Measurements from ENCODE around the gene C11orf65.

C11orf65 gene

DNA sequence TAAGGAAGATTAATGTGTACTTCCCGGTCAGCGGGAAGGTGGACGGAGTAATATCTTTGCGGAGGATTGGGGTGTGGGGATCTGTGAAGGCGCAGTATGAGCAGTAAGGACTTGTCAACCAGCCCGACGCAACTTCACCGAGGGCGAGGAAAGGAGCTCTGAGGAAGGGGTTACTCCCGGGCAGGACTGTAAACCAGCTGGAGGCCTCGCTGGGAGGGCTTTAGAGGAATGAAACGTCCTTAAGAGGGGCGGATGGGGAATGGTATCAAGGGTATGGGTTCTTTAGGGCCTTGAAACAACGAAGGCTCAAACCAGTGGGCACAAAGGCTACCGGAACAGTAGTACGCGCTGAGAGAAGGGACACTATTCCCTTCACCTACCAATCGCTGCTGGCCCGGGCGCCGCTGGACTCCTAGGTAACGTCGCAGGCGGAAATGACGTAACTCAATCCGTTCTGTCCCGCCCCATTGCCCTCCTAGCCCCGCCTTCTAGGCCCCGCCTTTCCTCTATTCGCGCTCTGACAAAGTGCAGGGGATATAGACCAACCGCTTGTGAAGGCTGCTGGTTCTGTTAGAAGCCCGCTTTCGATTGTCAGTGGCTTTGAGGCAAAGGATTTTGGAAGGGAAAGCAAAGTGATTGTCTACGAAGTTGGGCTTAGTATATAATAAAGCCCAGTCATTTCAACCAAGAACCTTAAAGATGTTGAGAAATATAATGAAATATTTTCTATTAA is at the start of gene C11orf65:
Gene C11orf65, minus strand, starts transcription at position 439 of the 733 bp plus-strand sequence. CDS start 5,970 bp downstream, outside the sequence.
- peak; percentile 62 to 98 (median 93) for DNase-seq

DNA sequence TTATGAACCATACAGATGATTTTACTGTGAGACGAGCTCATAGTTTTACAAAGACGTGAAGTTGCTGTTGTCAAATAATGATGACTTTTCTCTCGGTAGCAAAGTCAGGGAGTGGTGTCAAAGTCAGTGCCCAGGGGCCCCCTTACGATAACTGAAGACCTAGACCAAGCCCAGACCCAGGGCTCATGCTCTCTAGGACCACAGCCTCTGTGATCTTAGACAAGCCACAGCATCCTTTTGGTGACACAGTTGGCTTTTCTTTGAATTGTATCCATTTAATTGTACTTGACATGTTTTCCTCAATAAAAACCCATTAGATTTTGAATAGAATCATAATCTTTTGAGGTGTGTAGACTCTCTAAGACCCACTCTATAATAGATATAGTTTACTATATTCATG is 48.8 kb upstream of the C11orf65 start:
- DNase-seq: no peak

- no peak for DNase-seq
These were observed 45.4 kb upstream of the C11orf65 start for GRCh38 chr11:108512708-108513107.

- no peak for DNase-seq
These were observed 44.6 kb upstream of the C11orf65 start for GRCh38 chr11:108511851-108512474.

DNA sequence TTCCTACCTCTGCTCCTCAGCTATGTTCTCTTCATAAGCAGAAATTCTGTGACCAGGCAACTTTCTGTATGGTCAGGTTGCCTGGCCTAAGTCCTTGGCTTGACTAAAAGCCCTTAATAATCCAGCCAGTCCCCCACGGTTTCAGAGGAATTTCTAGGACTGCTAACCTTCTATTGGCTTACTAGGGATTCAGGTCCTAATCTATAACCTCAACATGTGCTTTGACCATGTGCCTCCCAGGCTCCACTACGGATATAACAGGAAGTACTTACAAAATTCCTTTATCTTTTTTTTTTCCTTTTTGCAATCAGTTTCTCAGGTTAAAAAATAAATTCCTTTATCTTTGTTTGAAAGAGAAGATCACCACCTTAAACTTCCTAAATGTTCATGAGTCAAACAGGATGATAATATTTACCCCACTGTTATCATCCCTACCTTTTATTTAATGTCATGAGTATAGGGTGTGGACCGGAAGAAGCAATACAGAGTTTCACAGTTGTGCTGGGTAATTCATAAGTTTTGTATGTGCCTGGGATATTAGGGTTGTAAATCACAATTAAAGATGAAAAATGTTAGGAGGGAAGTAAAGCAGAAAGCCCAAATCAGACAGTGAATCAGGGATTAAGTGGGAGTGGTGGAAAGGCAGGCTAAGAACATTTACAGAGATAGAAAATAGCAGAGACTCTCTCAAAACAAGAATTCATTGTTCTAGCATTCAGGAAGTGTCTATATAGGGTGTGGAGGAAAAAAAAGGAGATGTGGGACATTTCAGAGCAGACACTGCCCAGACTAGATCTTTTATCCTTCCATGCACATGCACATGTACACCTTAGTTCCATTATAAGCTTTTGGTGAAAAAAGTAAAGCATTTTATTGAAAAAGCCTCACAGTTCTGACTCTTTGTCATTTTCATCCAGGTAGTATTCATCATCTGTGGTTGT is 41.6 kb upstream of the C11orf65 start:
- no peak for DNase-seq

DNA sequence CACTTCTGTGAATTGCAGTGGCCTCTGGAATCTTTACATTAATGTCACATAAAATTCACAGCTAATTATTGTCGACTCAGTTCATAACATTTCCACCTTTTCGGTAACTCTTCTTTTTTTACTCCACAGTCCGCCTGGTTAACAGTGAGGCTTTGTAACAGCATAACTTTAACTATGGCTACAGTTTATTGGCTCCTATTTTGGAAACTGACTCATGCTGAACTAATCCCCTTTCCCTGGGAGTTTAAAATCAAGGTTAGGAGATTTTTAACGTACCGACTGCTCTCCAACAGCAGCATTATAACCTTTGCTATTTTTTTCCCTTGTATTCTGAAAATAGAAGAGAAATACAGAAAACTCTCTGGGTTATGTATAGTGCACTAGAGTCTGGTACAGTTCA is 34.1 kb upstream of the C11orf65 start:
- no peak for DNase-seq

GRCh38 chr11:108500721-108501120 is 33.4 kb upstream of the C11orf65 start:
- DNase-seq: no peak

GRCh38 chr11:108500169-108500568 is 32.8 kb upstream of the C11orf65 start:
- DNase-seq: no peak

DNA sequence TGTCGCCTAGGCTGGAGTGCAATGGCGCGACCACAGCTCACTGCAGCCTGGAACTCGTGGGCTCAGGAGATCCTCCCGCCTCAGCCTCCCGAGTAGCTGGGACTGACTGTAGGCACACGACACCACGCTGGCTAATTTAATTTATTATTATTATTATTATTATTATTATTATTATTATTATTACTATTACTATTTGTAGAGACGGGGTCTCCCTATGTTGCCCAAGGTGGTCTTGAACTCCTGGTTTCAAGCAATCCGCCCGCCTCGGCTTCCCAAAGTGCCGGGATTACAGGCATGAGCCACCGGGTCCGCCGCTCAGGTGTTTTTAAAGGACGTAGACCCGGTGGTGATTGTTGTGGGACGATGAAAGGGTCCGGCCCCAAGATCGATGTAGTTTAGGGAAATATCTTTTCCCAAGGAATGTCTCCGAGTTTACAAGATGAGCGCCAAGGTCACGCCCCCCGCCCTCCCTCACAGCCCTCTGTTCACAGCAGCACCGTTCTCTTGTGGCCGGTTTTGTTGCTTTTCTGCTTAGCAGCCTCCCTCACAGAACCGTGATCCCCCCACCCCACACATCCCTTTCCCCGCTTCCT is 31.6 kb upstream of the C11orf65 start:
- peak in 1 of 58 donors; percentile 1 for DNase-seq

- DNase-seq: peak in 35 of 58 donors; percentile 6 to 60 (median 31)
These were observed 30.9 kb upstream of the C11orf65 start, which contains the start of gene POGLUT3 for GRCh38 chr11:108498046-108498815. Gene POGLUT3 (minus strand): TSS chr11:108498384. CDS start chr11:108498366, 18 bp downstream.

DNA sequence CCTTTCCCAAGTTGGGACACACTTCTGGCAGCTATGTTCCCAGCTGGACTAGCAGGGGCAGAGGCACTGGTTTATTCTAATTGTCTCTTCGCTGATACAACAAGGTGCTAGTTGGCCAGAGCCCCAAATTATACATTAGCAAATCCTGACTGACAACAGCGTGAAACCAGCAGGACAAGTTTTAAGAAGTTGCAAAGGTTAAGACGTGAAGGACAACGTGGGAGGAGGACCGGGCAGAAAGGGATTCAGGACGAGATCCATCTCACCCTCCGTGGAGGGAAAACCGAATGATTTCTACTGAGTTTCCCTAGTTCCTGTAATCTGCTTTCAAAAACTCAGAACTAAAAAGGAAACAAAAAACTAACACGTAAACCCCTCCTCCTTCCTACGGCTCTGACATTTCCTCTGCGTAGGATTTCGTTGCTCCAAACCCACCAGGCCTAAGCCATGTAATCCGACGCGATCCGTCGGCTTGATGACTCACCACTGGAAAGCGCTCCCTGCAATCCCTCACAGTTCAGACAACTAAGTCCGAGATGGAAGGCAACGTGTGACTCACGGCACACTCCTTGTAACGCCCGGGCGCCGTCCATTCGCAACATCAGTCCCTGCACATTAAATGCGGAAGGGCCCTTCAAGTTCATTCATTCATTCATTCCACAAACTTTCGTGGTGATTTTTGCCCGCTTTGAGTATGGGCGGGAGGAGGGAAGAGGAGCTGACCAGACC is 30.2 kb upstream of the C11orf65 start:
- DNase-seq: peak in 51 of 58 donors; percentile 9 to 76 (median 37)

- no peak for DNase-seq
These were observed 29.4 kb upstream of the C11orf65 start for GRCh38 chr11:108496643-108497256.

DNA sequence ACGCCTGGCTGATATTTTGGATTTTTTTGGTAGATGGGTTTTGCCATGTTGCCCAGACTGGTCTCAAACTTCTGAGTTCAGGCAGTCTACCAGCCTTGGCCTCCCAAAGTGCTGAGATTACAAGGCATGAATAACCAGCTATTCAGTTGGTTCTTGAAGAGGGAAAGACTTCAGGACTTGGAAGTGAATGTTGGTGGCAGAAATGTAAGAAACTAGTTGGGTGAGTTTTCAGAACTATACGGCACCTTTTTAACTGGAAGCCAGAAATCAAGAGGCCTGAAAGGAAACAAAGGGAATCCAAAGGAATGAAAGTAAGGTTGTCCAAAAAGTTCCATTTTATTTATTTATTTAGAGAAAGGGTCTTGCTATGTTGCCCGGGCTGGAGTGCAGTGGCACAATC is 28.0 kb upstream of the C11orf65 start:
- no peak for DNase-seq

DNA sequence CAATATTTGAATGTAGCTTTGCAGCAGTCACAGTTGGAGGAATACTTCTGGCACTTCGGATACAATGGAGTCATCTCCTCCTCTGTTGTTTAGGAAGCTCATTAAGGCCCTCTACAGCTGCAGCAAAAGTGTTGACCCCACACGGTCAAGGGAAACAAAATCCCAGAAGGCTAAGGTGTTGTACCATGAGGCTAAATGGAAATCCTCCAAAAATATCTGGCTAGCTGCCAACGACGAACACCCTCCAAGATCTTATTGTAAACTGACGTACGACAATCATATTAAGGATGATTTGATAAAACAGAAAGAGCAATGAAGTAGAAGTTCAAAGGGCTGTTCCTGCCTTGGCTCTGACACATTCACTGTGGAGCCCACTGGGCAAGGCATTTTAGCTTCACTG is 26.9 kb upstream of the C11orf65 start:
- DNase-seq: no peak

DNA sequence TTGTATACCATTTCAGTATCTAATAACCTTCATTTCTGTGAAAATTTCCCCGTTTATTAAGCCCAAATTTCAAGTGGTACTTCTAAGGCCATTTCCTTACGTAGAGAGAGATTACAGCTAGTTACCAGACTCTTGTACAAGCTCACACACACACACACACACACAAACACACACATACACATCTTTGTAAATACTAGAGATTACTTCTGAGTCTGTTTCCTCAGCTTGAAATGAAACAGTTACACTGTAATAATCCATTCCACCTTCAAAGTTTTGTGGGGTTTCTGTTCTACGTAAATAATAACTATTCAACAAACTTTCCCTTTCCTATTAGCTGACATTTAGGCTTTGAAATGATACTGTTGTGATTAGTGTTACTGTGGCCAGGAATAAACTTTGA is 24.6 kb upstream of the C11orf65 start:
- no peak for DNase-seq

DNA sequence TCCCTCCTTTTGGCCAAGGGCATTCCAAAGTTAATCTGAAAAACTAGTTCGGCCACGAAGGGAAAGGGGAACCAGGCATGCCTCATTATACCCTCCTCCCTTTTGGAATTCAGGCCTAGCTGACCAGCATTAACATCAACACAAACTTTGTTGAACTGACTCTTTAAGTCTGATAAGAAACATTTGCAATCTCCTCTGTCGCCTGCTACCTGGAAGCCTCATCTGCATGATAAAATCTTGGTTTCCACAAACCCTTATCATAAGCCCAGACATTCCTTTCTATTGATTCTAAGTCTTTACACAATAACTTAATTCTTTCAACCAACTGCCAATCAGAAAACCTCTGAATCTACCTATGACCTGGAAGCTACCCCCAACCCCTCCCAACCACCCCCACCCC is 19.5 kb upstream of the C11orf65 start:
- DNase-seq: no peak

- no peak for DNase-seq
These were observed 19.0 kb upstream of the C11orf65 start for GRCh38 chr11:108486331-108486730.

- no peak for DNase-seq
These were observed 15.8 kb upstream of the C11orf65 start for GRCh38 chr11:108483163-108483562.
